Caco-2 (cell line): ENCODE measurements around the gene RAD18. TPM values are rescaled to one million over a fixed set of nuclear protein-coding genes. Genes with fewer than 3 reads are reported as not detected.

ENCODE experiments used
- BruUV-seq: library from RNA; stranded (reverse); fragments of 400-500 nt; replicated peaks from 2 replicates; lab custom pipeline; 2021; lab: Mats Ljungman, UMichigan
- CTCF ChIA-PET: fragments of 300-600 bp; sonication (Branson Sonifier 250); formaldehyde crosslinking; loops from one replicate; lab custom pipeline; 2022; ENCODE audit warnings: antibody characterized with exemption; lab: Charles Lee
- POLR2A ChIA-PET: fragments of 300-600 bp; sonication (Branson Sonifier 250); formaldehyde crosslinking; loops from one replicate; lab custom pipeline; 2022; ENCODE audit warnings: antibody characterized with exemption; lab: Charles Lee
- DNase-seq, 2 experiments: peaks; one replicate each; pipeline versions ENCODE4 v3.0.0 to v3.0.0-alpha.2; 2020 to 2022
- H3K27me3 ChIP-seq: replicated peaks from 2 replicates; pipeline ENCODE4 v1.6.0; 2011; ENCODE audit warnings: low read length; ENCODE audit not compliant: control insufficient read depth, insufficient read depth
- H3K36me3 ChIP-seq: 2 replicates; pipeline ENCODE4 v1.5.1; 2011; ENCODE audit warnings: low read length; ENCODE audit not compliant: control insufficient read depth, insufficient read depth
- H3K4me1 ChIP-seq: fragments of 250-450 bp; sonication (Bioruptor Pico); 2 replicates; pipeline ENCODE4 v1.5.1; 2020; ENCODE audit warnings: mild to moderate bottlenecking
- H3K4me3 ChIP-seq: 2 replicates; pipeline ENCODE4 v1.5.1; 2011; ENCODE audit warnings: low read depth, mild to moderate bottlenecking, control low read depth, low read length
- H3K9me3 ChIP-seq: fragments of 250-450 bp; sonication (Bioruptor Pico); 2 replicates; pipeline ENCODE4 v1.5.1; 2020; ENCODE audit warnings: mild to moderate bottlenecking, moderate library complexity
- H3K27ac Mint-ChIP-seq: one replicate; pipeline ENCODE4 v1.8.0; 2022; ENCODE audit warnings: mixed read lengths; ENCODE audit not compliant: unreplicated experiment
- H3K27me3 Mint-ChIP-seq: one replicate; pipeline ENCODE4 v1.8.0; 2022; ENCODE audit warnings: mixed read lengths; ENCODE audit not compliant: insufficient read depth, unreplicated experiment
- H3K36me3 Mint-ChIP-seq: one replicate; pipeline ENCODE4 v1.8.0; 2022; ENCODE audit warnings: mild to moderate bottlenecking, mixed read lengths; ENCODE audit not compliant: insufficient read depth, unreplicated experiment
- H3K4me1 Mint-ChIP-seq: one replicate; pipeline ENCODE4 v1.8.0; 2022; ENCODE audit warnings: low read depth, mixed read lengths; ENCODE audit not compliant: unreplicated experiment
- H3K4me3 Mint-ChIP-seq: one replicate; pipeline ENCODE4 v1.8.0; 2022; ENCODE audit warnings: mild to moderate bottlenecking, moderate library complexity, mixed read lengths; ENCODE audit not compliant: unreplicated experiment
- H3K9me3 Mint-ChIP-seq: one replicate; pipeline ENCODE4 v1.8.0; 2022; ENCODE audit warnings: mixed read lengths; ENCODE audit not compliant: unreplicated experiment
- intact Hi-C: fragments of 100-400 bp; cut with micrococcal nuclease; formaldehyde crosslinking; loops from one replicate; pipeline ENCODE4 v1.10.0; 2022; ENCODE audit not compliant: unreplicated experiment
- total RNA-seq: library from RNA; stranded (reverse); gene quantifications from 2 replicates; pipeline ENCODE4 v1.2.3, GENCODE V29; 2022
- TF ChIP-seq, protein P1 (sequence below), 2 experiments: fragments of 200-600 bp in 1 of 2; IDR thresholded peaks; 1 replicate in 1 of 2; 2 replicates in 1 of 2; pipeline versions ENCODE4 v1.5.1 to v1.8.0; 2011 to 2022; ENCODE audit warnings: antibody characterized with exemption in 1 of 2, control low read depth in 1 of 2, inconsistent platforms in 1 of 2, low read depth in 1 of 2, low read length in 1 of 2, mild to moderate bottlenecking in 1 of 2, moderate library complexity in 1 of 2; ENCODE audit not compliant: insufficient read depth in 1 of 2, severe bottlenecking in 1 of 2, unreplicated experiment in 1 of 2

The RAD18 gene
- total RNA-seq, 1 experiment from 2014 or later = 19.3 TPM

DNA sequence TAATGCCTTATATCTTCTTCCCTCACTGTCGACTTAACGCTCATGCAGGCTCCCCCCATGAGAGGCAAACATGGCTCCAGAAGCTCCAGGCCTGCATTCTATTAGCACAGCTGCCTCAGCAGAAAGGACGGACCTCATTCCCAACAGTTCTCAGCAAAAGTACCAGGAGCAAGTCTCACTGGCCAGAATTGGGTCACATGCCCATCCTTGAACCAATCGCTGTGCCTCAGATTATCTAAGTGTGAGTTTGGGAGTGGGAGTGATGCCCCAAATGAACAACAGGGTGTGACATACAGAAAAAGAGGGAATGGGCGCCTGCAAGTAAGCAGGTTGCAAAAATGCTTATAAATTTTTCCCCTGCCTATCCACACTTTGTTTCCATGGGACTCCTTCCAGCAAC lies 4.3 kb upstream of the RAD18 start:
- Mint-ChIP-seq H3K27me3 (no peaks in the 10 kb centered on the region), H3K4me1 (peaks cover 26% of the 10 kb centered on the region), H3K9me3 (no peaks in the 10 kb centered on the region), H3K4me3 (no peak overlapping the region), H3K36me3 (peaks cover 10% of the 10 kb centered on the region), H3K27ac (no peak overlapping the region)
- H3K36me3 ChIP-seq = no peaks in the 10 kb centered on the region
- peaks cover 22% of the 10 kb centered on the region for H3K4me1 ChIP-seq
- intact Hi-C loops = no loop called here
- BruUV-seq = no TSS peak
- H3K27me3 ChIP-seq = no peaks in the 10 kb centered on the region
- TF ChIP-seq, protein P1, sequence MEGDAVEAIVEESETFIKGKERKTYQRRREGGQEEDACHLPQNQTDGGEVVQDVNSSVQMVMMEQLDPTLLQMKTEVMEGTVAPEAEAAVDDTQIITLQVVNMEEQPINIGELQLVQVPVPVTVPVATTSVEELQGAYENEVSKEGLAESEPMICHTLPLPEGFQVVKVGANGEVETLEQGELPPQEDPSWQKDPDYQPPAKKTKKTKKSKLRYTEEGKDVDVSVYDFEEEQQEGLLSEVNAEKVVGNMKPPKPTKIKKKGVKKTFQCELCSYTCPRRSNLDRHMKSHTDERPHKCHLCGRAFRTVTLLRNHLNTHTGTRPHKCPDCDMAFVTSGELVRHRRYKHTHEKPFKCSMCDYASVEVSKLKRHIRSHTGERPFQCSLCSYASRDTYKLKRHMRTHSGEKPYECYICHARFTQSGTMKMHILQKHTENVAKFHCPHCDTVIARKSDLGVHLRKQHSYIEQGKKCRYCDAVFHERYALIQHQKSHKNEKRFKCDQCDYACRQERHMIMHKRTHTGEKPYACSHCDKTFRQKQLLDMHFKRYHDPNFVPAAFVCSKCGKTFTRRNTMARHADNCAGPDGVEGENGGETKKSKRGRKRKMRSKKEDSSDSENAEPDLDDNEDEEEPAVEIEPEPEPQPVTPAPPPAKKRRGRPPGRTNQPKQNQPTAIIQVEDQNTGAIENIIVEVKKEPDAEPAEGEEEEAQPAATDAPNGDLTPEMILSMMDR (IDR thresholded peaks at IDR 0.05; ENCODE audit: insufficient read depth in 1 of 2, low read depth in 1 of 2, low read length in 1 of 2, severe bottlenecking in 1 of 2, unreplicated experiment in 1 of 2) = no peak
- CTCF ChIA-PET = interaction anchor here (0.6 kb wide), 1 partner anchor 10 kb away, joined by 3 read pairs; no protein-coding TSS in a partner anchor
- no peaks in the 10 kb centered on the region for H3K9me3 ChIP-seq
- no peak for DNase-seq
- no peak overlapping the region for H3K4me3 ChIP-seq
- POLR2A ChIA-PET = interaction anchor here (0.6 kb wide), 1 partner anchor 380 kb away, joined by 8 read pairs; no protein-coding TSS in a partner anchor

DNA sequence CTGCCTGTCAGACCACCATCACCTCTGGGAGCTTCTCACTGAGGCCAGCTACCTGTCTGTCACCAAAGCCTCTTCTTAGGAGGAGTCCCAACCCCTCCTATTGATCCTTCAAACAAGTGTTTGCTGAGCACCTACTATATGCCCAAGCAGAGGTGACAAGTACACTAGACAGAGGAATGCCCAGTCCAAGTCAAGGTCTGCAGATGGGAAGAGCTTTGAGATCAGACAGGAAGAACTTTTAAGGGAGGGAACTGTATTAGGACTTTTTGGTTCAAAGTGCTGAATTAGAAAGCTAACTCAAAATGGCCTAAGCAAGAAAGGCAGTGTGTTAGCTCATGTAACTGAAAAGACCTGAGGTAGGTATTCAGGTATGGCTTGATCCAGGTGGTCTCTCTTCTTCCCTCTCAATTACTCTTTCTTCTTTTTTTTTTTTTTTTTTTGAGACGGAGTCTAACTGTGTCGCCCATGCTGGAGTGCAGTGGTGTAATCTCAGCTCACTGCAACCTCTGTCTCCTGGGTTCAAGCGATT lies 3.6 kb upstream of the RAD18 start:
- ChIA-PET POLR2A (interaction anchor here (0.6 kb wide), 1 partner anchor 380 kb away, joined by 8 read pairs; no protein-coding TSS in a partner anchor), CTCF (interaction anchor here (0.6 kb wide), 3 partner anchors 11 to 170 kb away, joined by 3 to 5 read pairs (median 4); no protein-coding TSS in a partner anchor)
- Mint-ChIP-seq H3K9me3 (no peaks in the 10 kb centered on the region), H3K4me3 (no peak overlapping the region), H3K27ac (no peak overlapping the region), H3K36me3 (peaks cover 10% of the 10 kb centered on the region), H3K27me3 (no peaks in the 10 kb centered on the region), H3K4me1 (peaks cover 27% of the 10 kb centered on the region)
- BruUV-seq = no TSS peak
- Histone ChIP-seq H3K27me3 (no peaks in the 10 kb centered on the region), H3K4me3 (no peak overlapping the region), H3K4me1 (peaks cover 29% of the 10 kb centered on the region), H3K9me3 (no peaks in the 10 kb centered on the region), H3K36me3 (no peaks in the 10 kb centered on the region)
- DNase-seq = no peak
- TF ChIP-seq, protein P1 (IDR thresholded peaks at IDR 0.05; ENCODE audit: insufficient read depth in 1 of 2, low read depth in 1 of 2, low read length in 1 of 2, severe bottlenecking in 1 of 2, unreplicated experiment in 1 of 2) = no peak
- intact Hi-C loops = no loop called here

DNA sequence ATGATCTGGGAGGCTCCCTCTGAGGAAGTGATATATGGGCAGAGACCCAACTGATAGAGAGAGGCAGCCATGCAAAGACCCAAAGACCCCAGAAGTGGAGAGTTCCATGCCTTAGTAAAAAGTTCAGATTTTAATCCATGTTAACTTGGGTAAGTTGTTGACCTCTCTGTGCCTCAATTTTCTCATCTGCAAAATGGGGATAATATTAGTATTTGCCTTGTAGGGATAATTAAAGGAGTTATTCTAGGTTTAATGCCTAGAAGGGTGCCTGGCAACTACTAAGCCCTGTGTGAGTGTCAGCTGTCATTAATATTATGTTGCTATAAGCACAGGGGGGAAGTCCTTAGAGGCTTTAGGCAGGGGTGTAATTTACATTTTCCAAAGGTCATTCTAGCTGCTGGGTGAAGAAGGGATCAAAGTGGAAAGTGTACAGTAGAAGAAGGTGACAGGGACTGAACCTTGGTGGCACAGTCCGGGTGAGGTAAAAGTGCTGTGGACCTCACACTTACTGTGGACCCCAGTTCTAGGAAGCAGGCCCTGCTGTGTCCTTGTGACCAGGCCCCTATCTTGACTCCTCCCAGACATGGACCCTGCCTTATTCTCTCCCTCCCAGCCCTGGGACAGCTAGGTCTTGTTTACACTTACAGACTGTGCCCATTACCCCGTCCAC lies 3.0 kb upstream of the RAD18 start:
- intact Hi-C loops = no loop called here

More for the DNA sequence above, 3.0 kb upstream of the RAD18 start:
- CTCF ChIA-PET = interaction anchor here (0.6 kb wide), 2 partner anchors 22 to 169 kb away, joined by 4 to 5 read pairs; no protein-coding TSS in a partner anchor
- POLR2A ChIA-PET = no interaction called here
- no TSS peak for BruUV-seq
- Mint-ChIP-seq H3K36me3 (peaks cover 10% of the 10 kb centered on the region), H3K4me3 (no peak overlapping the region), H3K27ac (no peak overlapping the region), H3K27me3 (no peaks in the 10 kb centered on the region), H3K9me3 (no peaks in the 10 kb centered on the region), H3K4me1 (peaks cover 33% of the 10 kb centered on the region)
- Histone ChIP-seq H3K27me3 (no peaks in the 10 kb centered on the region), H3K36me3 (no peaks in the 10 kb centered on the region), H3K9me3 (no peaks in the 10 kb centered on the region), H3K4me3 (no peak overlapping the region), H3K4me1 (peaks cover 30% of the 10 kb centered on the region)
- TF ChIP-seq, protein P1 (IDR thresholded peaks at IDR 0.05; ENCODE audit: insufficient read depth in 1 of 2, low read depth in 1 of 2, low read length in 1 of 2, severe bottlenecking in 1 of 2, unreplicated experiment in 1 of 2) = no peak
- DNase-seq = no peak
